ENCODE results near the gene CACNB2. TPM values are rescaled to one million over a fixed set of nuclear protein-coding genes. Genes with fewer than 3 reads are reported as not detected.
"Not testable (repeated sequence)": the region's sequence is repeated elsewhere in the genome, so short reads cannot be mapped to it uniquely, and the experiment has no call there.

Gene CACNB2
- total RNA-seq, 1 experiment from 2014 or later = not detected

DNA sequence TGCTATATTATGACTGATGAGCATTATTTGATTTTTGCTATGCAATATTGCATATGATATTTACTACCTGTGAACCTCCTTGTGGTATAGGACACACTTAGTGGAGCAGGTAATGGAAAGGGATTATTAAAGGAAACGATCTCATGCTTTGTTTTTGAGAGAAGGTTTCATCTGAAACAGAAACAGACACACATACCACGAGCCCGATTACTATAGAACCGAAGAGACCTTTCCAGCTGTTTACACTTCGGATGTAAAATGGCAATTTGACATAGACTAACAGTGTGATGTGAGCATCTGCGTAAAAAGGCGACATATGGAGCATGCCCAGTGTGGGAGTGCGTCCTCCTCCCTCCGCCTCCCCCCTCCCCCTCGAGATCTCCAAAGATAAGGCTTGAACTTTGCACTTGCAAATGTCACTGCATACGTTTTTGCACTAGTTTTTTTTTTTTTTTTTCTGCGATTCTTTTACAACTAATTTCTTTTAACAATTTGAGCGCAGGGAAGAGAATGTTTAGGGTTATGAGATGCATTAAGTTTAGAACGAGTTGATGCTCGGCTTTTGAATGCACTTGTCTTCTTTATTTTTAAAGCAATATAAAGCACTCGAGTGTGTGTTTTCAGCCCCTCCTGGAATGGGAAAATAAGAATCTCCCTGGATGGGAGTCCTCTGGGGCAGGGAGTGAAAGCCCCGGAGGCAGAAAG is 260.1 kb downstream of the CACNB2 start:
- no peak for DNase-seq (ENCODE audit: low spot score)

DNA sequence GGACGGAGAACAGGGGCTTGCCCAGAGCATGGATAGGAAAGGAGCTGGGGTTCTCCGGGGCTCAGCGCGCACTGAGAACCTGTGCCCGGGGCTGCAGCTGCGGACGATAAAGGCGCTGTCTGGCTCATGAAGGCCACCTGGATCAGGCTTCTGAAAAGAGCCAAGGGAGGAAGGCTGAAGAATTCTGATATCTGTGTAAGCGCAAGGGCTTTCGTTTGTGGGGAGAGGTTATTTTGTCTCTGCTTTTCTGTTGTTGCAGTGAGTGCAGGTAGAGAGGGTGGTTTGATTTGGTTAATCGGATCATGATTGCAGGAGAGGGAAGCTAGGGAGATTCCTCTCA is 260.7 kb downstream of the CACNB2 start:
- DNase-seq (ENCODE audit: low spot score) = no peak

DNA sequence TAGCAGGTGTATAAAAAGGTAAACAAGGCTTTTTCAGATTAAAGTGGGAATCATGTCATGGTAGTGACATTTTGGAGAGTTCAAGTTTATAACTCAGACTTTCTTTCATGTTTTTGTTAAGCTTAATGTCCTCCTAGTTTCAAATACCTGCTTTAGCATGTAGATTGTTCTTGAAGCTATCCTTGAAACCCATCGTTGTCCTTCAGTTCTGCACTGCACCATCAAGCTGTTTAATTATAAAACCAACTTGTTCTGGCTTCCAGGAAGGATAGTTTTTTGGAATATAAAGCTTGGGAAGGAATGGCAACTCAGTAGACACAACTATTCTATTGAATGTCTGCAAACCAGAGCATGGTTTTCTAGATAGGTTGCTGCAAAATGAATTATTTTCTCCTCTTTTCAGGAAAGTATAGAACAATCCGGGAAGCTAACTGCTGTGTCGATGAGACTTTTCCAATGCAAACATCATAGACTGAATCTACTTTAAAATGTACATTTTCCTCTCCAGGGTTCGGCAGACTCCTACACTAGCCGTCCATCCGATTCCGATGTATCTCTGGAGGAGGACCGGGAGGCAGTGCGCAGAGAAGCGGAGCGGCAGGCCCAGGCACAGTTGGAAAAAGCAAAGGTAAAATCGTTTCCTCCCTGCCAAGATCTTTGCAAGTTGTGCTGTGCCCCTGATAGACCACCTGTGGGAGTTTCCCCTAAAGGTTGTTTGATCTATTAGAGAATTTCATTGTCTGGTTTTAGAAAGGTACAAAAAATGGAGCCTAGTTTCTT is 261.4 kb downstream of the CACNB2 start:
- DNase-seq (ENCODE audit: low spot score) = no peak

DNA sequence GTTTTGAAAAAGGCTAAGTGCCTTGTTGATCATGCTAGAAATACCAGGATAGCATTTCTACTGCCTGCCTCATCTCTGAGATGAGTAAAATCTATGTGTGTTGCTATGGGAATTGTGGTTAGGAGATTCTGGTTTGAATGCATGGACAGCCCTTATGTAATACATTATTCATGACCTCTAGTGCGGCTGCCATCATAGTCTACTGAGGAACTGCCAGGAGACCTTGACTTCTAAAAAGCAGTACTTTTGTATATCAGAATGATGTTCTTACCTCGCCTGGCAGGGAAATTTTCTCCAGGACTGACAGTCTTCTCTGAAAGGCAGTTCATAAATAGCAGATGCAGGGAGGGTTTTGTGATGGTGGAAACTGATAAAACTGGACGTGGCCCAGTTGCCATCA is 262.6 kb downstream of the CACNB2 start:
- DNase-seq (ENCODE audit: low spot score) = no peak

DNA sequence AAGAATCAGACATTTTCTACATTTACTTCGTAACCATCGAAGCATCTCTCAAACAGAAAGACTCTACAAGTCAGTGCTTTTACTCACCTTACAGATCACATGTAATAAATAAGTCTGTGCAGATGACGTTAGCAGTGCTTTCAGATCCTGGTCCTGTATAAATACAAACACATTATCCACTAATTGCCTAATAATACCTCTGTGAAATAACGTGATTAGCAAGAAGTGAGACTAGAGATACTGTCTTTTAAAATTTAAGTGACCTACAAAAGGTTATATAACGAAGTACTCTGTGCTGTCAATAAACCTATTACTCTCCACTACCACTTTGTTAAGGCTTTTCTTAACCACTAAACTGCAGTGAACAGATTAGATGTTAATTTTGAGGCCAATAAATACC is 264.3 kb downstream of the CACNB2 start:
- DNase-seq (ENCODE audit: low spot score) = no peak

DNA sequence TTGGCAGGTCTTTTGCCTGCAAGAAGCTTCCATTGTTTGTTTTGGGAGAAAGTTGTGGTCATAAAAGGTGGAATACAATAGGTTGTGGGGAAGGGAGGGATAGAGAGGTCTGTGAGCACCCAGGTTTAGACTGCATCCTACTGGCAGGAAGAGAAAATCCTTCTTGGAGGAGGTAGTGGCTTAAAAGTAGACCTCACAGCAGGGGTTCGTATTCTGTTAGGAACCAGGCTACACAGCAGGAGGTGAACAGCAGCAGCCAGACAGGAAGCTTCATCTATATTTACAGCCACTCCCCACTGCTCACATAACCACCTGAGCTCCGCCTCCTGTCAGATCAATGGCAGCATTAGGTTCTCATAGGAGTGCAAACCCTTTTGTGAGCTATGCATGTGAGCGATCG is 265.9 kb downstream of the CACNB2 start:
- no peak for DNase-seq (ENCODE audit: low spot score)

DNA sequence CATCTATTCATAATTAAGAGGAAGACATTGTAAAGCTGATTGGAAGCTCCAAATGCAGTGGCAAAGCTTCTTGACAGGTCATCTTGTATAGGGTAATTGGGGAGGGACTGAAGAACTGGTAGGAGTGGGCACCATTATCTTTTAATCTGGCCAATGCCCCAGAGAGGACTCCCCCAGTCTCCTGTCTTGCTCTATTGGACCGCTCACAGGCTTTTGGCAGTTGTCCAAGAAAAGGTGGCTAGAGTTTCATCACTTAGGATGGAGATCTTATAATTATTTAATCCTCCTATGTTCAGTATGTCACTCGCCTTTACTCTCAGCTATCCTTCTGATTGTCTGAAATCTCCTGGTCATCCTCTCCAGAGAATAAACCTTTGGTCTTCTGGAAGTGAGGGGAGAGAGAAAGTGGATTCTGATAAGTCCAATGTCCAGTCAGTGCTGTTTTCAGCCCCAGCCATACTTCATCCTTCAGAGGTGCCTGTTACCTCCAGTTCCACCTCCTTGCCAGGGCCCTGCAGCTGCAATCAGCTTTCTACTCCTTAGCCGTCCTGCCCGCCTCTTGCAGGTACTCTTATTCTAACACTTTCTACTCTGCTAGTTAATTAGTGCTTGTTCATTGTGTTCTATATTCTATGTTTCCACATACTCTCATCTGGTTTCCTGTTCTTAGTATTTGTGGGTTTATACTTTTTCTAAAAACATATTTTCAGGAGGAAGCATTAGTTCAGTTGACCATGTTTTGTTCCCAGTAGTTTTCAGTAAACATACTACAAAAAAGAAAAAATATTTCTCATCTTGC is 269.6 kb downstream of the CACNB2 start:
- DNase-seq (ENCODE audit: low spot score) = no peak

DNA sequence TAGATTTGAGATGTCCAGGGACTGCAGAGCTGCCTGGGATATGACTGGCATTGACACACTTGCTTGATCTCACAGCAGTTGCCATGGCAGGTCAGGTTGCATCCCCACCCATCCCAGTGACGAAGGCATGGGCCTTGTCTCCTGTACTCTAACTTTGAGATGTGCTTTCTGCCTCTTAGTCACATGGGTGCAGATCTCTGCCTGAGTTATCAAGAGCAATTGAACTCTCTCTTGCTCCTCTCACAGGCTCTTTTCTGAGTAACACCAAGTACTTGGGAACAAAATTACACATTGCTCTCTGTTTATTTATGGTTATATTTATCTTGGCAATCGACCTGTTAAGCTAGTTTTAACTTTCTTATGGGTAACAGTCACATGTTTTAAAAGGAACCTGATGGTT is 273.8 kb downstream of the CACNB2 start:
- no peak for DNase-seq (ENCODE audit: low spot score)

DNA sequence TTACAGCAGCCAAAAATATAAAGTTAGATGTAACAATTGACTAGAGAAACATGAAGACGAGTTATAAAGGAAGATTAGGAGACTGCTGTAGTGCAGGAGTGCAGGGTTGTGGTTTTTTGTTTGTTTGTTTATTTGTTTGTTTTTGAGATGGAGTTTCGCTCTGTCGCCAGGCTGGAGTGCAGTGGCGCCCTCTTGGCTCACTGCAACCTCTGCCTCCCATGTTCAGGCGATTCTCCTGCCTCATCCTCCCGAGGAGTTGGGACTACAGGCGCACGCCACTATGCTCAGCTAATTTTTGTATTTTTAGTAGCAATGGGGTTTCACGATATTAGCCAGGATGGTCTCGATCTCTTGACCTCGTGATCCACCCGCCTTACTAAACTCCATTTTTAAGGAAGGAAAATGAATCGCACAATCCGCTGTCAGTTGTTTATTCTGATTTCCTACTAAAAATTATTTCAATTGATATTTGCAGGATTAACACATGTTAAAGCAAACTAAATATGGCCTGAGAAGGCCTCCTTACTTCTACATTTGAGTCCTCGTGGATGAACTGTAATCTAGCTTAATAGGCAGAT is 277.8 kb downstream of the CACNB2 start:
- DNase-seq (ENCODE audit: low spot score) = no peak

DNA sequence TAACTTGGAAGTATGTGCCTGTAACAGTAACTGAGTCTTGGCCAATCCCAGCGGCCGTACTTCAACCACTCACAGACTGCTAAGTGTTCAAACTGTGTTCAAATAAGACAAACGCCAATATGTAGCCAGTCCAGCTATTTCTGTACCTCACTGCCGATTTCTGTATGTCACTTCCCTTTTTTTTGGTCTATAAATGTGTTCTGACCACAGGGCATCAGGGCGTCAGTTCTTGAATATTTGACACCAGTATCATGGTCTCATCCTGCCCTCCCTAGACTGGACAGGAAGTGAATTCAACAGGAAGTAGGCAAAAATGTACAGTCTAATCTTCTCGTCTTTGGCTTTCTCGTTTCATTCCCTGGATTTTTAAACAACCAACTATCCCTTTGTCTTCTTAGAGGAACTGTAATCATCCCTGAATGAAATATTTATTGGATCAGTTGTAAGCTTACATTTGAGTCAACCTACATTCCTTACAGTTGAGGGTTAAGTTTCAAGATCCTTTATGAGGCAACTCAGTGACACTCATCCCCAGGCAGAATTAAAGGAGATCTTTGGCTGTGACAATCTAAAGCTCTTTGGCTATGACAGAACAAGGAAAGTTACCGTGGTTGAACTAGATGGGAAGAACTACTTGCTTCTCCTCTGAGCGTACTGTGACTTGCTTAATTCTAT is 278.5 kb downstream of the CACNB2 start:
- no peak for DNase-seq (ENCODE audit: low spot score)

DNA sequence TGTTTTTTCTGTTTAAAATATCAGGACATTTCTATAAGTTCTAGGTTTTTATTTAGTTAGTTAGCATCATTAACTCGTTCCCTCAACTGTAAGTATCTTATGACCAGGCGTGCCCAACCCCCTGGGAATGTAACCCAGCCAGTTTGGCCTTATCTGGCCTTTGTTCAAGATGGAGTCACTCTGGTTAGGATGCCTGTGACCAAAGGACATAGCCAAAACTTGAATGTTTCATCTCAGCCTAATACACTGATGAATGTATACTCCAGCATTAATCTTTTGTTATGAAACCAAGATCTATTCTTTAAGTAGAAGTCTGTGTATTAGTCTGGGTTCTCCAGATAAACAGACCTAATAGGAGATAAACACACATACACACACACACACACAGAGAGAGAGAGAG is 279.7 kb downstream of the CACNB2 start:
- no peak for DNase-seq (ENCODE audit: low spot score)

DNA sequence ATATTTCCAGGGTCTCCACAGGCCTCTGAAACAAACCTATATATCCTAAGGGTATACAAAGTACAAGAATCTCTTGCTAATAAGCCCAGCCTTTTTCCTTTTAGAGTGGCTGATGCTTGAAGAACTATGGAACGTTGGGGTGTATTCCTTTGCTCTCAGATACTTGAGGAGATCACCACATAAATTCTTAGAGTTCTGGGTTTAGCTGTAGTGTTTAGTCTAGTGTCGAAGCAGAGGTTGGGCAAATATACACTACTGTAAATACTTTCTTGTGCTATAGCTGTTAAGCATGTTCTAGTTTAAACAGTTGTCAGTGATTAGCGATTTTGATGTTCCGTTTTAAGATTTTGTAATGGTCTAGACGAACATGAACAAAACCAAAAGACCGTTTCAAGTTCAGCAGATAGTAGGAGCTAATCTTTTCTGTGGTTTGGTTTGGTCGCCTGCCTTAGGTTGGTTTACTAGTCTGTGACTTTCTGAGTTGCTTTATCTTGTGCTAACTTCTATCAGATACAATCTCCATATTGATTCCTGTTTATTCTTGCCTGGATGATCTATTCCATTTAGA is 281.6 kb downstream of the CACNB2 start:
- DNase-seq (ENCODE audit: low spot score) = no peak

DNA sequence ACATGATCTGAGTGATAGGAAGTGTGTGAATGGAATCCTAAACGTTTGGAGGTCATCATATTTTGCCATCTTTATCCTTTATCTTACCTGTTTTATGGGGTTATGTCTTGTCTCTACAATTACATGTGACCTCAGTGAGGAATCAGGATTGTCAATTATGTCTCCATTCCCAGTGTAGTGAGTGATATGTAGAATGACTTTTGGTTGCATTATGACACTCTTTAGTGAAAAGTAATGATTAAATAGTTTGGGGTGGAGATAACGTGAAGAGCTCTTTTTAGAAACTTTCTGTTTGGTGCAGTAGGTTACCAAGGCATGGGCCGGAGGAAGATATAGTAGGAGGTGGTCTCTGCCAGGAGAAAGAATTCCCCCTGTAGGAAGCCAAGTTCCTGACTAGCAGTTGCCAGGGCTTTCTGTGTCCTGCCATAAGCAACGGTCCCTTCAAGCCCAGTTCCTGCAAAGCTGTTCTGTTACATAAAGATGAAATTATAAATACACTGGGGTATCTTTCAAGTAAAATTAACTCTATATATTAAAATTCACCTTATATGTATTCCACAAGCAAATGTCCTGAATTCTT is 282.9 kb downstream of the CACNB2 start:
- DNase-seq (ENCODE audit: low spot score) = no peak

DNA sequence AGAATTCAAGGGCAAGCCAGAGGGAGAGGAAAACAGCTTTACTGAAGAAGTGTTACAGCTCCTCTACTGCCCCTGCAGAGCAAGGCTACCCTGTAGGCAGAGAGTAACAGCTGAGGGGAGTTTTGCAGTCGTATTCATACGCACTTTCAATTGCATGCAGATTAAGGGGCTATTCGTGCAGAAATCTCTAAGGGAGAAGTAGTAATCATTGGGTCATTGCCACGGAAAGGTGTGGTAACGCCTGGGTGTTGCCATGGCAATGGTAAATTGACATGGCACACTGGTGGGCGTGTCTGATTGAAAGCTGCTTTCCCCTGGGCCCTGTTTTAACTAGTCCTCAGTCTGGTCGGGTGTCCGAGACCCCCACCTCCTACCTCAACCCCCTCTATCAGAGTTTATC is 284.0 kb downstream of the CACNB2 start:
- DNase-seq (ENCODE audit: low spot score) = no peak

DNA sequence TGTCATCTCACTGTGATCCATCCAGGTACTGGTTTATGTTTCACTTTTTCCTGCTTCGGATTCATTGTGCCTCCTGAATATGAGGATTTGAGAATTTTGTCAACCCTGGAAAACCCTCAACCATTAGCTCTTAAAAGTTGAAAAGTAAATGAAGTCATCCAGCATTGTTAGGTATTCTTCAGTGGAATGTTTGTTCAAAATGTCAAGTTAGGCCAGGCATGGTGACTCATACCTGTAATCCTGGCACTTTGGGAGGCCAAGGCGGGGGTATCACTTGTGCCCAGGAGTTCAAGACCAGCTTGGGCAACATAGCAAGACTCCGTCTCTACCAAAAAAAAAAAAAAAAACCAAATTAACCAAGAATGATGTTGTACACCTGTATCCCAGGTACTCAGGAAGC is 289.1 kb downstream of the CACNB2 start:
- no peak for DNase-seq (ENCODE audit: low spot score)

DNA sequence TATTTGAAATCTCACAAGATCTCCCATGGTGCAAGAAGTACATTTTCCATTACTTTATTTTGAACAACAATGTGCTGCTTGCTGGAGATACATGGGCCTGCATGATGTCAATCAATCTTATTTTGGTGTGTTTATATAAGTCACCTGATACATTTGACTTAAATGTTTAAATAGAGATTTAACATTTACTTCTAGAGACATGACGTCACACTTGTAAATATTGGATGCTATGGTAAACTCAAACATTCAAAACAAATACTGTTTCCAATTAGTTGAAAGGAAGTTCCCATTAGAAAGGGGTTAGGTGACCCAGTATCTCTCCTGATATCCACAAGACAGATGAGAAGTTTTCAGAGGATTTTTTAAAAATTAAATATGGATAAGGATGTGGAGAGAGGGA is 296.7 kb downstream of the CACNB2 start:
- no peak for DNase-seq (ENCODE audit: low spot score)

DNA sequence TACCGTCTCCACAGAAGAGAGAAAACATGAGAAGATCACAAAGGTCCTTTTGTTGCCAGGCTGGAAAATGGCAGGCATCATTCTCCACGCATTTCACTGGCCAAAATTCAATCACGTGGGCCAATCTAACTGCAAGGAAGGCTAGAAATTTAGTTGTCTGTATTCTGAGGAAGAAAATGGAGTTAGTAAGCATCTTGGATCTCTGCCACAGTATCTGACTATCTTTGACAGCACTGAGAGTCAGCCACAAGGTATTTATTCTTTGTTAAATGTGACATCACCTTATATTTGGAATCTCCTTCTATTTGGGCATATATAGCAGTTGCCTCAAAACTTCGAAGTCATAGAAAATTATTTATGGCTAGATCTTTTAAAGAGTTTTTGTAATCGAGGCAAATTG is 297.3 kb downstream of the CACNB2 start:
- DNase-seq (ENCODE audit: low spot score) = no peak

DNA sequence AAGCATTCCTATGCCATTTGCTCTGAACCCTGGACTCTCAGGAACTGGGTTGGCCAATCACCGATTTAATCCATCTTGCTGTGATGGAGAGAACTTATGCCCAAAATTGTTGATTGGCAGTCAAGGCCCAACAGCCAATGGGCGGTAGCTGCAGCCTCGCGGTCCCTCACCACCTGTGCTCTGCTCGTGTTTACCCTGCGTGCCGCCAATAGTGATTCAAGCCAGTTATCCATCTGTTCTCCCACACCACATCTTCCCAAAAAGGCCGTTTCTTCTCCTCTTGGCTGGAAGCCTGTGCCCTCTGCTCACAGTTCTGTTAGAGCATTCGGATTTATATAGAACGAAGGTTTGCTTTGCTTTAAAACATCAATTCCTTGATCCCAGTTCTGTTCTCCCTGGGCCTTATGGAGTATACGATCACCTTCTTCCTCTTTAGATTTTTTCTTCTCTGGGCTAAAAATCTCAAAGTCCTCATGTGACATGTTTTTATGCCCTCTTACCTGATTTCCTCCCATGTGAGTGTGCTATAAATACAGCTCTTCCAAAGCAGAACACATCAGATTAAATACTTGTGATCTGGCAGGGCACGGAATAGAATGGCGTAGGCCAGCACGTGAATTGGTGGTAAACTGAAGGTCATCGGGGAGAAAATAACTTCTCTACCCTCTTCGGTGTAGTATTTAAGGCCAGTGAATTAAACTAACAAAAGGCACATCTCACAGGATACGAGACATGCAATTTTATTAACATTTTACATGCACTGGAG is 298.3 kb downstream of the CACNB2 start:
- no peak for DNase-seq (ENCODE audit: low spot score)

DNA sequence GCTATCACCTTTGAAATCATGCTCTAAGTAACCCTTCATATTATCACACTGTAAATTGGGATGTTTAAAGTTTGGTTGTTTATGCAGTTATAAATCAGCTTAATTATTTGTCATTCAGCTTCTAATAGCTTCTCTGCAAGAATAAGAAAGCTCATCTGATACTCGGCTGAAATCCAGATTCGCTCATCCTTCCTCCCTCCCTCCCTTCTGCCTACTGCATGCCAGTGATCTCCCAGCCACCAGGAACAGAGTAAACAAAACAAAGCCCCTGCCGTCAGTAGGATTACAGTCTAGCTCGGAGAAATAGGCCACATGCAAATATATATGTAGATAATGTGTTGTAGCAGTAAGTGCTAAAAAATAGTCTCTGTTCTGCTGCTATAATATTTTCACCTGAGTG is 299.4 kb downstream of the CACNB2 start:
- no peak for DNase-seq (ENCODE audit: low spot score)

DNA sequence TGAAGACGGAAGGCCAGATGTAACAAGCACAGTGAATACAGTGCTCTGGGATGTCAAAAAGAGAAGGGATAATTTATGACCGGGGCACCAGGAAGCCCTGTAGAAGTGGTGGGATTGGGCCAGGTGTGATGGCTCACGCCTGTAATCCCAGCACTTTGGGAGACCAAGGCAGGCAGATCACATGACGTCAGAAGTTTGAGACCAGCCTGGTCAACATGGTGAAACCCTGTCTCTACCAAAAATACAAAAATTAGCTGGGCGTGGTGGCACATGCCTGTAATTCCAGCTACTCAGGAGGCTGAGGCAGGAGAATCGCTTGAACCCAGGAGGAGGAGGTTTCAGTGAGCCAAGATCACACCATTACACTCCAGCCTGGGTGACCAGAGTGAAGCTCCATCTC is 305.4 kb downstream of the CACNB2 start:
- not testable (repeated sequence) for DNase-seq (ENCODE audit: low spot score)

Data from HT-29 (cell line).